Mononuclear cell (primary cell): ENCODE results near the gene RABGAP1L. TPM values are rescaled to one million over a fixed set of nuclear protein-coding genes. Genes with fewer than 3 reads are reported as not detected.
"Not testable (repeated sequence)": the region's sequence is repeated elsewhere in the genome, so short reads cannot be mapped to it uniquely, and the experiment has no call there.

Experiments used
- H3K27me3 ChIP-seq: 2 replicates; pipeline ENCODE4 v1.6.0; 2011; ENCODE audit warnings: low read length, control low read depth; ENCODE audit not compliant: insufficient read depth
- H3K4me1 ChIP-seq: 2 replicates; pipeline ENCODE4 v1.5.1; 2011; ENCODE audit warnings: mild to moderate bottlenecking, low read length, control low read depth; ENCODE audit not compliant: insufficient read depth
- H3K4me3 ChIP-seq: 2 replicates; pipeline ENCODE4 v1.5.1; 2011; ENCODE audit warnings: mild to moderate bottlenecking, low read length, moderate library complexity
- H3K9me3 ChIP-seq: 2 replicates; pipeline ENCODE4 v1.5.1; 2011; ENCODE audit warnings: low read depth, mild to moderate bottlenecking, control low read depth, low read length
- total RNA-seq: library from RNA; depleted of rRNA; stranded (reverse); fragments of >200 nt; gene quantifications from one replicate; pipeline ENCODE4 v1.2.3, GENCODE V29; 2012

RABGAP1L gene
- total RNA-seq, 1 donor = 98.3 TPM

DNA sequence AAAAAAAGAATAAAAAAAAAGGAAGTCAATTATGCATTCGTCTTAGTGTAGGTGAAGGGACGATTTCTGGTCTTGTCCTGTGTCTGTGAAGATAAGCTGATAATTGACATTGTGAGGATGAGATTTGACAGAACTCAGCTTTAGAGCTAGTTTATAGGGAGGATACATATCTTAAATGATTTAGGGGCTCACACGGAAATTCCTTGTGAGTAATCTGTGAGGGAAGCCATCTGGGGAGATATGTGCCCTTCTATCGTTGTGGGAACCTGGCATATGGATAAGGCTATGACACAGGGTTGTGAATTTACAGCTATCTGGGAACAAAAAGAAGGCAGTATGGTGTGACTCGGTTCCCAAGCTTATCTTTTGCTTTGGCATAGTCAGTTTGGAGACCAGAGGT lies 71.1 kb downstream of the RABGAP1L start:
- no peak overlapping the region for H3K4me3 ChIP-seq

DNA sequence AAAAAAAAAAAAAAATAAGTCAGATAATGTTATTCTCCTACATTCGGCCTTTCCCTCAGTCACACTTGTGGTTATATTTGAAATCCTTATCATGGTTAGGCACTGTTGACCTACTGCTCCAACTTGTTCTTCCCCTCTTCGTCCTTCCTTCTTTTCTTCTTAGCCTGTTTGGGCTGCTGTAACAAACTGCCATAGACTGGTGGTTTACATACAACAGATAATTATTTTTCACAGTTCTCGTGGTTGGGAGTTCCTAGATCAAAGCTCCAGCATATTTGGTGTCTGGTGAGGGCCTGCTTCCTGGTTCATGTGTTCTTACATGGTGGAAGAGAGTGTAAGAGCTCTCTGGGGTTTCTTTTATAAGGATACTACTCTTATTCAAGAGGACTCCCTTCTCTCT lies 73.4 kb downstream of the RABGAP1L start:
- Histone ChIP-seq H3K27me3 (no peaks in the 10 kb centered on the region), H3K9me3 (no peaks in the 10 kb centered on the region), H3K4me1 (no peaks in the 10 kb centered on the region), H3K4me3 (no peak overlapping the region)

More for the DNA sequence above, 71.1 kb downstream of the RABGAP1L start:
- no peaks in the 10 kb centered on the region for H3K9me3 ChIP-seq
- no peaks in the 10 kb centered on the region for H3K27me3 ChIP-seq
- H3K4me1 ChIP-seq = no peaks in the 10 kb centered on the region

DNA sequence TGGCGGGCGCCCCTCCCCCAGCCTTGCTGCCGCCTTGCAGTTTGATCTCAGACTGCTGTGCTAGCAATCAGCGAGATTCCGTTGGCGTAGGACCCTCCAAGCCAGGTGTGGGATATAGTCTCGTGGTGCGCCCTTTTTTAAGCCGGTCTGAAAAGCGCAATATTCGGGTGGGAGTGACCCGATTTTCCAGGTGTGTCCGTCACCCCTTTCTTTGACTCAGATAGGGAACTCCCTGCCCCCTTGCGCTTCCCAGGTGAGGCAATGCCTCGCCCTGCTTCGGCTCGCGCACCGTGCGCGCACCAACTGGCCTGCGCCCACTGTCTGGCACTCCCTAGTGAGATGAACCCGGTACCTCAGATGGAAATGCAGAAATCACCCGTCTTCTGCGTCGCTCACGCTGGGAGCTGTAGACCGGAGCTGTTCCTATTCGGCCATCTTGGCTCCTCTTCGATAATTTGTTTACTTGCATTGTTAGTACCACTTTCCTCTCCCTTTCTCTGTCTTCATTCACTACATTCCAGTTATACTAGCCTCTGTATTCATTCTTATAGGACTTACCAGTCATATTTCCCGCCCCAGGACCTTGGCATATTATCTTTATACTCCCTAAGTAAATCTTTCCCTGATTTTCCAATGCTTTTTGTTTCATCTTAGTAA lies 79.7 kb downstream of the RABGAP1L start:
- H3K4me1 ChIP-seq, H3K4me3 ChIP-seq, H3K27me3 ChIP-seq, H3K9me3 ChIP-seq: not testable (repeated sequence)

DNA sequence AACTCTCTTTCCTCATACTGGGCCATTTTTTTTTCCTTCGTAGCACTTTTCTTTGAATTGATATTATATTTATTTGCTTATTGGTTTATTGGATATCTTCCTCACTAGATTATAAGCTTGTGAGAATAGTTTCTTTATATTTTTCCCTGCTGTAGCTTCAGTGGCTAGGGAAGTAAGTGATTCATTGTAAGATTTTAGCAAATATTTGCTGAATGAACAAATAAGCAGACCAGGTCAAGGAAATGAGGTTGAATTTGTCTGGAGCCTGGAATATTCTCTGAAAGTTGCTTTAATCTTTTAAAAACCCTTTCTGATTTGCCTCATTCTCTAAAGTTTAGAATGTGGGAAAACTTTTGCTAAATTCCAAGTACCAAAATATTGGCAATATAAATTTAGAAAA lies 80.2 kb downstream of the RABGAP1L start:
- no peaks in the 10 kb centered on the region for H3K4me1 ChIP-seq
- H3K9me3 ChIP-seq = no peaks in the 10 kb centered on the region
- H3K4me3 ChIP-seq = no peak overlapping the region
- H3K27me3 ChIP-seq = no peaks in the 10 kb centered on the region

DNA sequence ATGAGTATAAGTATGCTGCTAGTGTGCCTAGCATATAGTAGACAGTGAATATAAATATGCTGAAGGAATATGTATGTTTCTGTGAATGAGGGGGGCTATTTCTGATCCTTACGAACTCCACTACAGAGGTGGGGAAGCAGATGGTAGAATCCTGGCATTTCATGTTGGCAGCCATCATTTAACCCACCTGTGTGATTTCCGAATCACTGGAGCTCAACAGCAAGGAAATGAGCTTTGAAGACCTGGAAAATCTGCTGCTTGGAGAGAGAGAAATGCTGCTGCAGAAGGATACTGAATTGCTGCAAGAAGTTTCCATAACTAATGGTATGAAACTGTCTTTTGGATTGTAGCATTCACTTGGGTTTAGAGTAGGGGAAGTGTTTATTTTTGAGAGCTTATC lies 83.5 kb downstream of the RABGAP1L start:
- Histone ChIP-seq H3K4me1 (no peaks in the 10 kb centered on the region), H3K9me3 (no peaks in the 10 kb centered on the region), H3K4me3 (no peak overlapping the region), H3K27me3 (no peaks in the 10 kb centered on the region)

DNA sequence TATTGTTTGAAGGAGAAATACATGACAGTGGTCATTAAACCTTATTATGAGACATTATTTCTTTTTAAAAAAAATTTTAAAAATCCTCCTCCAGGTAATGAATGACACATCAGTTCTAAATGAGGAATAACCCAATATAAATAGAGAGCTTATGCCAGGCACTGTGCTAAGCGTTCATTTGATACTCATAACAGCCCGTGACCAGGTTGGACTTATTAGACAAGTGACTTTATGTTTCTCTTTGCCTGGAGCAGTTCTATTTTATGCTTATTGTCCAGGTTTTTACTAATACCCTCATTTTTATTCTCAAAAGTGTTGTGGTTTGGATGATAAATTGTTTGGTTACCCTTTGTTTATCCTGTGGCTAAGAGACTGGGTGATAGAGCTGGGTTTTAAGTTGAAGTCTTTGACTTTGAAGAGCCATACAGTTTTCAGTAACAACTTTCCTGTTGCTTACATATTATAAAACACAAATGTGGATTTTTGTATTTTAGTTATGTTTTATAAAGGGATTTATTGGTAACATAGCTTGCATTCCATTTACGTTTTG lies 84.2 kb downstream of the RABGAP1L start:
- Histone ChIP-seq H3K27me3 (no peaks in the 10 kb centered on the region), H3K4me3 (no peak overlapping the region), H3K4me1 (no peaks in the 10 kb centered on the region), H3K9me3 (no peaks in the 10 kb centered on the region)

DNA sequence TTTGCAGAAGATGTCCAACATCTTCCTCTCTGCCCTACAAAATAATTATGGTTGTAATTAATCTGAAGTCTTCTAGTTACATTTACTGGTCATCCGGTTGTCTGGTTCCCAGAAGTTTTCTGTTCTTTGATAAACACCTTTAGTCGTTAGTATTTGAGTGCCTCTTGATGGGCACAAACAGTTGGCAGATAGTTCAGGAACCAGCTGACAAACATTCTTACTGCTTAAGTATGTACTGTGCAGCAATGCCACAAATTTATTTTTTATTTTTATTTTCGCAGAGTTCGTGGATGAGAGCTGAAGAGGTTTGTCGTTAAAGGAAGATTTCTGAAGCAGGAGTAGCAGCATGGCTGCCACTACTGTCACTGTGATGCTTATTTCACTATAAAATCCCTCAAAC lies 84.7 kb downstream of the RABGAP1L start:
- Histone ChIP-seq H3K4me3 (no peak overlapping the region), H3K27me3 (no peaks in the 10 kb centered on the region), H3K9me3 (no peaks in the 10 kb centered on the region), H3K4me1 (no peaks in the 10 kb centered on the region)

DNA sequence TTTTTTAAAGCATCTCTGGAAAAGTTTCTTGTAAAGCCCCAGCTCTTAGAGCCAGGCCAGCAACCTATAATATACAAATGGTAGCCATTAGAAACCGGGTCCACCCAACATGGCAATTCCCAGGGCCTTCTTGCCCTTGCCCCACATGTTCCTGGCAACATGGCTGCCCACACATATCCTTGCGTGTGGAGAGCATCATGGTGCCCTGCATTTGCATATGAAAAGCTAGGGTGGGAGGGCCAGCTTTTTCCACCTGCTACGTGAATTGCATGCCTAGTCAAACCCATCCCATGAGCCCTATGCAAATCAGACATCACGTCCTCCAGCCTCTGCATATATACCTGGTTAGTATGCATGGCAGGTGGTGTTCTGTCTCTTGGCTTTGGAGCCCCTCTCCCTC lies 88.2 kb downstream of the RABGAP1L start:
- no peaks in the 10 kb centered on the region for H3K9me3 ChIP-seq
- no peaks in the 10 kb centered on the region for H3K27me3 ChIP-seq
- no peak overlapping the region for H3K4me3 ChIP-seq
- H3K4me1 ChIP-seq = no peaks in the 10 kb centered on the region

DNA sequence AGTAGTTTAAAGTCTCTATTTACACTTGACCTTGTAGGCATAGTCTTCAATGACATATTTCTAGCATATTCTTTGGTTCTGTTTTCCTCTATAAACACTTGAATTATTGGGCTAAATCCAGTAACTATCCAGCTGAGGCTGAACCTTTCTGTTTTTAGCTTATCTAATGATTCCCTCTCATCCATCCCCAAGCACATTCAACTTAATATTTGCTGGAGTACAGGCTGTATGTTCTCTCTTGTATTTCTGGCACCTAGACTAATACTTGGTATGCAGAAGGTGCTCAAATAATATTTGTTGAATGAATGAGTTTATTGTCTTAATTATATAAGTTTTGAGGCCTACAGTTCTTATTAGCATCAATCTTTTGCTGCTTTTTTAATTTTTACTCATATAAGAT lies 88.7 kb downstream of the RABGAP1L start:
- Histone ChIP-seq H3K4me1 (no peaks in the 10 kb centered on the region), H3K4me3 (no peak overlapping the region), H3K27me3 (no peaks in the 10 kb centered on the region), H3K9me3 (no peaks in the 10 kb centered on the region)

DNA sequence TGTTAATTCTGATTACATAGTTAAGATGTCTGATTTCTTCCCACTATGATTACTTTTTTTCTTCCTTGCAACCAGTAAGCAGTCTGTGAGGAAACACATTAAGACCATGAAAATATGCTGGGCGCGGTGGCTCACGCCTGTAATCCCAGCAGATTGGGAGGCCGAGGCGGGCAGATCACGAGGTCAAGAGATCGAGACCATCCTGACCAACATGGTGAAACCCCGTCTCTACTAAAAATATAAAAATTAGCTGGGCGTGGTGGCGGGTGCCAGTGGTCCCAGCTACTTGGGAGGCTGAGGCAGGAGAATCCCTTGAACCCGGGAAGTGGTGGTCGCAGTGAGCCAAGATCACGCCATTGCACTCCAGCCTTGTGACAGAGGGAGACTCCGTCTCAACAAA lies 97.1 kb downstream of the RABGAP1L start:
- H3K27me3 ChIP-seq, H3K9me3 ChIP-seq, H3K4me1 ChIP-seq, H3K4me3 ChIP-seq: not testable (repeated sequence)

DNA sequence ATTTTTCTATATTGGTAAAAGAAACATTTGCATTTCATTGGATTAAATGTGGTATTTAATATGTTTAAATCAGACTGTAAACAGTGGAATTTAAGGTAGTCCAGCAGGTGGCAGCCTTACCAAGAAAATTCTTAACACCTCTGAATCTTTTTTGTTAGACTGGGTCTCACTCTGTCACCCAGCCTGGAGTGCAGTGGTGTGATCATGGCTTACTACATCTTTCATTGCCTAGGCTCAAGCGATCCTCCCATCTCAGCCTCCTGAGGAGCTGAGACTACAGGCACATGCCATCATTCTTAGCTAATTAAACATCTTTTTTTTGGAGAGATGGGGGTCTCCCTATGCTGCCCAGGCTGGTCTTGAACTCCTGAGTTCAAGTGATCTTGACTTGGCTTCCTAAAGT lies 98.8 kb downstream of the RABGAP1L start:
- H3K4me3 ChIP-seq = no peak overlapping the region
- no peaks in the 10 kb centered on the region for H3K4me1 ChIP-seq
- no peaks in the 10 kb centered on the region for H3K9me3 ChIP-seq
- no peaks in the 10 kb centered on the region for H3K27me3 ChIP-seq

DNA sequence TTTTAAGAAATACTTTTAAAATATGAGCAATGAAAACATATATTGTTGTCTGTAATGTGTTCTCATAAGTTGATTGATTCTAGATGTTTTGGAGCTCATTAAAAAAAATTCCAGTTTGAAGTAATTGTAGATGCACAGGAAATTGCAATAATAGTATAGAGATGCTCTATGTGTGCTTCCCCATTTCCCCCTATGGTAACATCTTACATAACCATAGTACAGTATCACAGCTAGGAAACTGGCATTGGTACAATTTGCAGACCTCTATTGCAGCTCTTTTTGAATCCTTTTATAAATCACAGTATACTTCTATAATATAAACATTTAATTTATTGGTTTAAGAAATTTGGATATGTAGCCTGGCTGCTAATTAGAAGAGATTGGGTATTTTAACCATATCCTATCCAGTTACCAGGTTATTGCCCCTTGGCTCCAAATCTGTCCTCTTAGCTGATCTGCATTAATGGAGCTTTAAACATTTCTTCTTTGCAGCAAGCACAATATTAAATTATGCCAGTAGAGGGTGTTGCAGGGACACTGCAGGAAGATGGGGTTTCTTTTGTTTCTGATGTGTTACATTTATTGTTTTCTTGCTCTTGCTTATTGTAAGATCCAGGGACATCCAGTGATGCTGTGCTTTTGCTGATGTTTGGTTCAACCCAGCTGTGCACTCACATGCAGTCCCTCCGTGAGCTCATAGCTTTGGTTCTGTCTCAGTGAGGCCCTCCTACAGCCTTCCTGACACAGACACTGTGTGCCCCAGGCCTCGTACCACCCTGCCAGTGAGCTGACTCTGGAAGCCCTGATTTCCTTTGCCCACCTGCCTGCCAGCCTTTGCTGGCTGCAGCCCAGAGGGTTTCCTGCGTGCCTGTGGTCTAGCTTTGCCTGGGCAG lies 103.3 kb downstream of the RABGAP1L start:
- Histone ChIP-seq H3K9me3 (no peaks in the 10 kb centered on the region), H3K27me3 (no peaks in the 10 kb centered on the region), H3K4me1 (no peaks in the 10 kb centered on the region), H3K4me3 (no peak overlapping the region)

DNA sequence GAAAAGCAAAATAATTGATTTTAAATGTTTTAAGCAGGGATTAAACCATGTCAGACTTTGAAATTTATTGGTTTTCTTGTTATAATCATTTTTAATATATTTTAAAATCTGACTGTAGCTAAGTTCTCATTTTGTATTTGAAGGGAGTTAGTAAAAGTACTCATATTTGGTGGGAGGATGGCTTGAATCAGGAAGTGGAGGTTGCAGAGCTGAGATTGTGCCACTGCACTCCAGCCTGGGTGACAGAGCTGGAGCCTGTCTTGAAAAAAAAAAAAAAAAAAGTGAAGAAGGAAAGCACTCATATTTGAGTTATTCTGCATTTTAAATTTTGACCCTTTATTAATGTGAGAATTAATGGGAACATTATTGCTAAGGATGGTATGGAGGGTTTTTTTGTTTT lies 106.0 kb downstream of the RABGAP1L start:
- Histone ChIP-seq H3K4me3 (no peak overlapping the region), H3K4me1 (no peaks in the 10 kb centered on the region), H3K9me3 (no peaks in the 10 kb centered on the region), H3K27me3 (no peaks in the 10 kb centered on the region)

DNA sequence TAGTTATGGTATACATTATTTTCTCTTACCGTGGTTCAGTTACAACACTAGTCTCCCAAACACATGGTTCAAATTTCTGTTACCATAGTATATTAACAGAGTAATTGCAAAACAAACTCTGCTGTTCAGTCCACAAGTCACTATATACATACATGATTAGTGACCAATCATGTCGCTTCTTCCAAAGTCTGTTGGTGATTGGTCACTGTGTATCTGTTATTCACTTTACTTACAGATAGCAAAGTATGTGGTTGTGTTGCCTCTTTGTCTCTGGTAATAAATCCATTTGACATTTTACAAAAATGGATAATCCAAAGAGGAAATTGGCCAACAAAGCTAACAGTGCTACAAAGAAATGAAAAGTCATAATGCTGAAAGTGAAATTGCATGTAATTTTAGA lies 107.2 kb downstream of the RABGAP1L start:
- Histone ChIP-seq H3K4me1 (no peaks in the 10 kb centered on the region), H3K27me3 (no peaks in the 10 kb centered on the region), H3K4me3 (no peak overlapping the region), H3K9me3 (no peaks in the 10 kb centered on the region)

DNA sequence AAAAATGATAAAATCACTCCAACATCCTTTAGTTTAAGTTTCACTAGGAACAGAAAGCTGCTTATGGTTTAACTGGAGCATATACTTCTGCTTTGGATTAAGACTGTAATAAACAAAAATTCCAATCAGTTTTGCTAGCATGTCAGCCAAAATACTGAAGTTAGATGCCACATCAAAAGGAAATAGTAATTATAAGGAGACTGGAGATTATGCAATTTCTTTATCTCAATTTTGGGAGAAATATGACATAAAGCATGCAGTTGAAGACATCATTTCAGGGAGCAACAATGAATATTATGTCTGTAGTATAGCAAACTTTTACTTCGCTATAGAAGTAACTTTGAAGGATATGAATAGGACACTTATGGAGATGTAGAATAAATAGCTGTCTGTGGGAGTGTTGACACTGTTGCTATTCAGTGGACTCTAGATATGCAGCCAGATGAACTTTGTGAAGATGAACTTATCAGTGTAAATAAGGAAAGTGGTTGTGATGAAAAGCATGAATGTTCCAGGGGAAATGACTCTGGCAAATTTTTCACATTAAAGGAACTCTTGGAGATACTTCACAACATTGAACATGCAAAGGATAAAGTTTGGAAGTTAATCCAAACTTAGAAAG lies 107.8 kb downstream of the RABGAP1L start:
- H3K9me3 ChIP-seq = no peaks in the 10 kb centered on the region
- H3K4me1 ChIP-seq = no peaks in the 10 kb centered on the region
- no peak overlapping the region for H3K4me3 ChIP-seq
- no peaks in the 10 kb centered on the region for H3K27me3 ChIP-seq
